ENCODE data around the gene LRRC75A.

LRRC75A gene

DNA sequence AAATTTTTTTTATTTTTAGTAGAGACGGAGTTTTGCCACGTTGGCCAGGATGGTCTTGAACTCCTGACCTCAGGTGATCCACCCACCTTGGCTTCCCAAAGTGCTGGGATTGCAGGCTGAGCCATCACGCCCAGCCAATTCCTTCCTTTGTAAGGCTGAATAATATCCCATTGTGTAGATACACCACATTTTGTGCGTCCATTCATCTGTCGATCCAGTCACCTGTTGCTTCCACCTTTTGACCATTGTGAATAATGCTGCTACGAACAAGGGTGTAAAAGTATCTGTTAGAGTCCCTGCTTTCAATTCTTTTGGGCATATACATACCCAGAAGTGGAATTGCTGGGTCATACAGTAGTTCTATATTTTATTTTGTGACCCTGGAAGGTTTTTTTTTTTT is 61.3 kb downstream of the LRRC75A start:
- no peak for TF ChIP-seq ZNF274 (IDR thresholded peaks at IDR 0.05; ENCODE audit: low read depth, low read length)
- H3K4me3 ChIP-seq (ENCODE audit: low read length) = no peak overlapping the region

DNA sequence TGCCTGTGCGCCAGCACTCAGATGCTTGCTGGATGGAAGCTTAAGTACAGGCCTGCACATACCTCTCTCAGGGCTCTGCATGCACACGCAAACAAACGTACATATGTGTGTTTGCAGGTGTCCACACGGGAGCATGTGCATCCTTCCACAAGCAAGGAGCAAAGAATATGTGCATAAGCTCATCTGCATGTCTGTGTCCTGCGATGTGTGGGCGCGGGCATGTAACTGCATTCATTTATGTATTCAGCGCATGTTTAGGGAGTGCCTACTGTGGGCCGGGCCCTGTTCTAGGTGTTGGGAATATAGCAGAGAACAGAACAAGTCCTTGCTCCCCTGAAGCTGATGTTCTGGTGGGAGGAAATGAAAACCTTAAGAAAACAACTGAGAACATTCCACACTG is 62.9 kb downstream of the LRRC75A start:
- TF ChIP-seq ZNF274 (IDR thresholded peaks at IDR 0.05; ENCODE audit: low read depth, low read length) = no peak
- no peak overlapping the region for H3K4me3 ChIP-seq (ENCODE audit: low read length)

DNA sequence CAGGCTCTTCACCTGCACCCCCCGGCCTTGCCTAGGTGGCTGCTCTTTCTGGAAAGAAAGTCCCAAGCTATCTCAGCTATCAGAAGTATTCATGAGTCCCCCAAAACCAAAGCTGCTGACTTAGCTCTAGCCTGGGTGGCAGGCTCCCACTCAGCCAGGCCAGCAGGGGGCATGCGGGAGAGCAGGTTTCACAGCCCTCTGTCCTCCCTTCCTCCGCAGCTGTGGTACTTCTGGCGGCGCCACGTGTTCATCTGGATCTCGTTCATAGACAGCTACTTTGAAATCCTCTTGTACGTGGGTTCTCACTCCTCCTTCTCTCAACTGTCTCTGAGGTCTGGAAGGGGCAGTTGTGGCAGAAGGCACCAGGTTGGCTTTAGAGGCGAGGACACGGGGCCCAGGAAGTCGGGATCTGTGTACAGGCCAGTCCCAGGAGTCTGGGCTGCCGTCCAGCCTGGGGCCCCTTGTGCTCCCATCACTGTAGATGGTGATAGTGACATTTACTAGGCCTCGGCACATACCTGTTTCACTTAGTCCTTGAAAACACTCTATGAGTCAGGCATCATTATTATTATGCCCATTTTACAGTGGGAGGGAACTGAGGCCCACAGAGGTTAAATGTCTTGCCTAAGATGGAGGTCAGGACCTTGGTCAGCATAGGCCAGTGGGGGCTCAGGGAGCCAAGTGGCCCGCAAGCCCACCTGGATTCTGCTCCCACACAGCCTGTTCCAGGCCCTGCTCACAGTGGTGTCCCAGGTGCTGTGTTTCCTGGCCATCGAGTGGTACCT is 63.7 kb downstream of the LRRC75A start:
- TF ChIP-seq ZNF274 (IDR thresholded peaks at IDR 0.05; ENCODE audit: low read depth, low read length) = no peak

DNA sequence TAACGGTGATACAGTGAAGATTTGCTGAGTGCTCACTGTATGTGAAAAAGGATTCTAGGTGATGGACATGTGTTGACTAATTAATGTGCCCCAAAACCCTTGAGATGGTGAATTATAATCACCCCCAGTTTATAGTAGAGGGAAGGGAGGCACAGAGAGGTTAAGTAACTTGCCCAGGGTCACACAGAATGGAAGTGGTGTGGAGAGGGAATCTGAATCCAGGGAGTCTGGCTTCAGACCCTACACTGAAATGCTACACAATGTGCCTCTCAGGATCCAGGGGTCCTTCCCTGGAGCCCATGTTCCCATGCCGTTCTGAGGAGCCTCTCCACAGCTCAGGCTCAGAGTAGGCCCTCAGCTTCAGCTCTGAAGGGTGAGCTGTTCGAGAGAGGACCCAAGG is 65.0 kb downstream of the LRRC75A start:
- H3K4me3 ChIP-seq (ENCODE audit: low read length) = no peak overlapping the region
- TF ChIP-seq ZNF274 (IDR thresholded peaks at IDR 0.05; ENCODE audit: low read depth, low read length) = no peak

More for the DNA sequence above, 63.7 kb downstream of the LRRC75A start:
- no peak overlapping the region for H3K4me3 ChIP-seq (ENCODE audit: low read length)

DNA sequence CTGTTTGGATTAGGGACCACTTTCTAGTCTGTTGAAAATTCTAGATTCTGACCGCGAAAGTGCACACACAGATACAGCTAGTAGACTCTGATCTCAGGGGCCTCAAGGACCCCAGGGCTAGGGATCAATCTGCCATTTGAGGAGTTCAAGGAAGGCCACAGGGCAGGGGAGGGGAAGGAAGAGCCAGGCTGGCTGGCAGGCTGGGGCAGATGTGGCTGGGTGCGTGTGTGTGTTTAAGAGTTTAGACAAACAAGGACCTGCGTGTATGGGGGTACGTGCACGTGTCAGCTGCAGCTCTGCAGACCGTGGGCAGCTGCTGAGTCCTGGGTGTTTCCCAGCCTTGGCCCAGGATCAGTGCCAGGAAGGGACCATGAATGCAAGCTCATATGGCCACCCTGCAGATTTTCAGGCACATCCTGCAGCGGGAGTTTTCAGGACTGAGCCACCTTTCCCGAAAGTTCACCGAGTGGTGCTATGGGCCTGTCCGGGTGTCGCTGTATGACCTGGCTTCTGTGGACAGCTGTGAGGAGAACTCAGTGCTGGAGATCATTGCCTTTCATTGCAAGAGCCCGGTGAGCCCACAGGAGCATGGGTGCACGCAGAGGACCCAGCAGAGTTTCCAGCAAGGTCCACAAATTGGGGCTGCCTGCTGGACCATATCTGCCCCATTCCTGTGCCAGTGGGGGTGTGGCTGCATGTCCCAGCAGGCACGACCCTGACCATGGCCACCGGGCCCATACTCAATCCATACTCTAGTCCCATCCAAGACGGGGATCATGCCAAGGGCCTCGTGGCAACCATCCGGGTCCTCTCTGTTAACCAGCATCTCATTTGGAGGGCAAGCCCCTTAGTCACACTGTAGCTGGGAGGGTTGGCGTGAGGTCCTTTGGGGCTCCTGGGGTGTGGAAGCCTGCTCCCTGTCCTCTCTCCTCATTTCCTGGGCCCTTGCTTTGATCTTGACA is 66.0 kb downstream of the LRRC75A start:
- no peak overlapping the region for H3K4me3 ChIP-seq (ENCODE audit: low read length)
- TF ChIP-seq ZNF274 (IDR thresholded peaks at IDR 0.05; ENCODE audit: low read depth, low read length) = no peak

DNA sequence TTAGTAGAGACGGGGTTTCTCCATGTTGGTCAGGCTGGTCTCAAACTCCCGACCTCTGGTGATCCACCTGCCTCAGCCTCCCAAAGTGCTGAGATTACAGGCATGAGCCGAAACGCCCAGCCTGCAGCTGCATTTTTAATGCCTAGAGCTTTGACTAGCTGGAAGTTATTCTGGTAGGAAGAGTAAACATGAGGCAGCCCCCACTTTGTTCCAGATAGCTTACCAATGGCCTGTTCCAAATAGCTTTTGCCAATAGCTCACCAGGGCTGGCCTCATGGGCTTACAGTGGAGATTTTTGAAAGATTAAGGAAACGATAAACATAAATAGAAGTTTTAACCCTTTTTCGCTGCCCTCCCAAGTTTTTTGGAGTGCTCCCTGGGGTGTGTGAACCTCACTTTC is 66.8 kb downstream of the LRRC75A start:
- H3K4me3 ChIP-seq (ENCODE audit: low read length) = no peak overlapping the region
- TF ChIP-seq ZNF274 (IDR thresholded peaks at IDR 0.05; ENCODE audit: low read depth, low read length) = no peak

DNA sequence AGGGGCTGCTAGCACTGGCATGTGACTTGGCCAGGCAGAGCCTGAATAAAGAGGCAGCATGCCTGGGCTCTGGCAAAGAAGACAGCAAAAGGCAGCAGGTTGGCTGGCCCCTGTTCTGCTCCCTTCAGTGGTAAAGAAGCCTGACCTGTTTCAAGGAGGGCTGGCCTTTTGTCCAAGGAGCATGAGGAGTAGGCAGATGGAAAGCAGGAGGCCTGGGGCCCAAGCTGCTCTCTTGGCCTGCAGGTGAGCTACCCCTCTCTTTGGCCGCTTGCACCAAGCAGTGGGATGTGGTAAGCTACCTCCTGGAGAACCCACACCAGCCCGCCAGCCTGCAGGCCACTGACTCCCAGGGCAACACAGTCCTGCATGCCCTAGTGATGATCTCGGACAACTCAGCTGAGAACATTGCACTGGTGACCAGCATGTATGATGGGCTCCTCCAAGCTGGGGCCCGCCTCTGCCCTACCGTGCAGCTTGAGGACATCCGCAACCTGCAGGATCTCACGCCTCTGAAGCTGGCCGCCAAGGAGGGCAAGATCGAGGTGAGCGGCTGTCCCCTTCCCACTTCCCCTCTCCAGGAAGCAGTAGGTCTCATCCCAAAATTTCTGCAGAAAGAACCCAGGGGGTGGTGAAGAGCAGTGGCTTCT is 68.6 kb downstream of the LRRC75A start:
- TF ChIP-seq ZNF274 (IDR thresholded peaks at IDR 0.05; ENCODE audit: low read depth, low read length) = no peak
- H3K4me3 ChIP-seq (ENCODE audit: low read length) = no peak overlapping the region

DNA sequence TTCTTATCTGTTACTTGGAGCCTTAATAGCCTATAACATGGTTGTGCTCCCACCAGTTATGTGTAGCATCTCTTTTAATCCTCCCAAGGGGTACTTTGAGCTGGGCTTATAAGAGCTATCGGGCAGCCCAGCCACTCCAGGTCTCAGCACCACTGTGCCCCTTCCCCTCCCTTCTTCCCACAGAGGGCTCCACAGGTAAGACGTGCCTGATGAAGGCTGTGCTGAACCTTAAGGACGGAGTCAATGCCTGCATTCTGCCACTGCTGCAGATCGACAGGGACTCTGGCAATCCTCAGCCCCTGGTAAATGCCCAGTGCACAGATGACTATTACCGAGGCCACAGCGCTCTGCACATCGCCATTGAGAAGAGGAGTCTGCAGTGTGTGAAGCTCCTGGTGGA is 69.6 kb downstream of the LRRC75A start:
- no peak for TF ChIP-seq ZNF274 (IDR thresholded peaks at IDR 0.05; ENCODE audit: low read depth, low read length)
- H3K4me3 ChIP-seq (ENCODE audit: low read length) = no peak overlapping the region

DNA sequence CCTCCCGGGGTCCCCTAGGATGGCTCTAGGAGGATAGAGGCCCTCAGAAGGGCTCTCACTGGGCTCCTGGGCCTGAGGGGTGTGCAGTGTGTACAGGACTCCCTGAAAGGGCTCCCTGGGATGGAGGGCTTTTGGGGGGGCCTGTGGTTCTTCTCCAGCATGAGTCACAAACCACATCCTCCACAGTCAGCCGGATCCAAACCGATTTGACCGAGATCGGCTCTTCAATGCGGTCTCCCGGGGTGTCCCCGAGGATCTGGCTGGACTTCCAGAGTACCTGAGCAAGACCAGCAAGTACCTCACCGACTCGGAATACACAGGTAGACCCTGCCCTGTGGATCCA is 72.1 kb downstream of the LRRC75A start:
- H3K4me3 ChIP-seq (ENCODE audit: low read length) = no peak overlapping the region; the same call in 1 of the 2 replicates
- TF ChIP-seq ZNF274 (IDR thresholded peaks at IDR 0.05; ENCODE audit: low read depth, low read length) = no peak

DNA sequence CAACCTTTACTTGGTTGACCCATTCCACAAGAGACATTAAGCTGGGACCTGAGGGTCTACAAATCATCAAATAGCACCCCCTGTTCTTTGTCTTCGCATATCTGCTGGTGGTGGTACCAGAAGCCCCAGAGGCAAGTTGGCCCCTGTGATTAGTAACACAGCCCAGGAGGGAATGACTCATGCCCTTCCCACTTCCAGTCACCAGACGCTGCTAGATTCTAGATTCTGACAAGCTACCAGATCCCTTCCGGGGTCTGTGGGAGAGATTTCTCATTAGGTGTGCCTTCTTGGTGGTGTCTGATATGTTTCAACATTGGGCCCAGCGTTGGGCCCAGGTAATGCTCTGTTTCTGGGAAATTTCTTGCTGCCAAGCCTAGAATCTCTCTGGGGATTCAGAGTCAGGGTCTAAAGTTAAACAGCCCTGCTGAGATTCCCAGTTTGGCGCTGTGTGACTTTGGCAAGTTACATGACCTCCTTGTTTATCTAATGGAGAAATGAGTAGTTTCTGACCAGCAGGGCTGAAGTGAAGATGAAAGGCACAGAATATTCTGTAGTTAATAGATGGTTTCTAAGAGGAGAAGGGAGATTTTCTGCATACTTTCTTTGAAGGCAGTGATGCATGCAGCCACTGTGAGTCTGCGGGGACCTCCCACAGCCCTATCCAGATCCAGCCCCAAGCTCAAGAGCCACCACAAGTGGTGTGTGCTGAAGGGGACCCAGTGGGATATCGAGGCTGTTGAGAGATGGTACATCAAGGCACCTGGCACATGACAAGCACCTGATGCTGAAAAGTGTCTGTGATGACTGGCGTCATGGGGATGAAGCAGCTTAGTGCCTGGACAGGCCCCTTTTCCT is 72.7 kb downstream of the LRRC75A start:
- TF ChIP-seq ZNF274 (IDR thresholded peaks at IDR 0.05; ENCODE audit: low read depth, low read length) = no peak
- peak overlapping the region; percentile 16; the same call in 1 of the 2 replicates for H3K4me3 ChIP-seq (ENCODE audit: low read length)

DNA sequence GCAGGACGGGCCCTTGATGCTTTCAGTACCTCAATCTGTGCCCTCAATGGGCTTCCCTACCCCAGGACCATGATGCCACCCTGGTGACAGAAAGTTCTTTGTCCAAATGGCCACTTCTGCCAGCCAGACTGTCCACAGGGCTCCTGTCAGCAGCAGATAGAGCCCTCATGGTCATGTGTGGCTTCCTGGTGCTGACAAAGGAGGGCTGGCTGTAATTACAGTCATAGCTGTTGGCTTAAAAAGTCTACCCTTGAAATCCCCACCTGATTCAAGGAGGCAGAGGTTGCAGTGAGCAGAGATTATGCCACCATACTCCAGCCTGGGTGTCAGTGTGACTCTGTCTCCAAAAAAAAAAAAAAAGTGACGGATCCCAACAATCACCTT is 73.3 kb downstream of the LRRC75A start:
- H3K4me3 ChIP-seq (ENCODE audit: low read length) = peak overlapping the region; percentile 14; the same call in 1 of the 2 replicates
- no peak for TF ChIP-seq ZNF274 (IDR thresholded peaks at IDR 0.05; ENCODE audit: low read depth, low read length)

DNA sequence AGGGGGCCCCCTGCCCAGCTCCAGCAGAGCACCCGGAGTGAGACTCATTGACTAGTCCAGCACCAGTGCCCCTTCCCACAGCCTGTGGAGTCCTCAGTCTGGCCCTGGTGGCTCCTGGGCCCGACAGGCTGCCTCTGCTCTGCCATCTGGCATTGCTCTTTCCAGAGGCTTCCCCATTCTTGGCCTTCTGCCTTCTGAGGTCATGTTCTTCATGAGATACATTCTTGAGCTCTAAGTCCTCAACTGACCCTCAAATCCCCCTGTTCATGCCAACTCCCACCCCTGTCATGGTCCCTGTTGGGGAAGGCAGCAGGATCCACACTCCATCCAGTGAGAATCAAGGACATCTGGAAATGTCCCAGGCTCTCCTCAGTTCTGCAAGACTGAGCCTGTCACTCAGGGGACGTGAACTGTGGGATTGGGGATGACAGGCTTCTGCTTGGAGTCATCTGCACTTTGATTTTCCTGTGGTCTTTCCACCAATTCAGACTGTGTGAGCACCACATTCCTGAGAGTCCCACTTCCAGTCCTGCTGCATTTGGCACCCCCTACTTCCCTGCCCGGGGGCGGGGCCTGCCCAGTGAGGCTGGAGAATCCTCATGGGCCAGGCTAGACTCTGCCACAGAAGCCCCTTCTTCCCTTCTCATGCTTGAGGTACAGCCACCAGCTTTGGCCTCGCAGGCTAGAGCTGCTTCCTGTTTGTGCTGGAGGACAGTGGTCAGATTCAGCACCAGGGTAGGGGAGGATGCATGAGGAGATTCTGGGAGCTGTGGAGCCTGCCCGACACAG is 73.9 kb downstream of the LRRC75A start:
- no peak for TF ChIP-seq ZNF274 (IDR thresholded peaks at IDR 0.05; ENCODE audit: low read depth, low read length)
- H3K4me3 ChIP-seq (ENCODE audit: low read length) = no peak overlapping the region; the same call in 1 of the 2 replicates

DNA sequence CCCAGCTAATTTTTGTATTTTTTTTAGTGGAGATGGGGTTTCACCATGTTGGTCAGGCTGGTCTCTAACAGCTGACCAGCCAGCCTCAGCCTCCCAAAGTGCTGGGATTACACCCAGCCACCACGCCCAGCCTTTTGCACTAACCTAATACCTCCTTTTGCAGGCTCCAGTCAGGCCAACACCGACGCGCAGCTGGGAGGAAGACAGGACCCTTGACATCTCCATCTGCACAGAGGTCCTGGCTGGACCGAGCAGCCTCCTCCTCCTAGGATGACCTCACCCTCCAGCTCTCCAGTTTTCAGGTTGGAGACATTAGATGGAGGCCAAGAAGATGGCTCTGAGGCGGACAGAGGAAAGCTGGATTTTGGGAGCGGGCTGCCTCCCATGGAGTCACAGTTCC is 74.6 kb downstream of the LRRC75A start:
- no peak overlapping the region for H3K4me3 ChIP-seq (ENCODE audit: low read length)
- no peak for TF ChIP-seq ZNF274 (IDR thresholded peaks at IDR 0.05; ENCODE audit: low read depth, low read length)

All from GM08714 (cell line).